Chondrocyte (in vitro differentiated cells): ENCODE data around the gene ADGRA1. TPM values are rescaled to one million over a fixed set of nuclear protein-coding genes. Genes with fewer than 3 reads are reported as not detected.

ENCODE experiments used
- DNase-seq: peaks from one replicate; pipeline ENCODE4 v3.0.0; 2021; ENCODE audit warnings: mixed read lengths, low spot score
- H3K27ac Mint-ChIP-seq: one replicate; pipeline ENCODE4 v1.8.0; 2021; ENCODE audit warnings: mild to moderate bottlenecking, moderate library complexity, mixed read lengths; ENCODE audit not compliant: unreplicated experiment
- H3K27me3 Mint-ChIP-seq: 2 replicates; pipeline ENCODE4 v1.8.0; 2021; ENCODE audit warnings: low read depth, mixed read lengths
- H3K36me3 Mint-ChIP-seq: 2 replicates; pipeline ENCODE4 v1.8.0; 2021; ENCODE audit warnings: low read depth, mixed read lengths
- H3K4me1 Mint-ChIP-seq: 2 replicates; pipeline ENCODE4 v1.8.0; 2021; ENCODE audit warnings: low read depth, mild to moderate bottlenecking, mixed read lengths
- H3K4me3 Mint-ChIP-seq: one replicate; pipeline ENCODE4 v1.8.0; 2021; ENCODE audit warnings: mild to moderate bottlenecking, moderate library complexity, mixed read lengths; ENCODE audit not compliant: unreplicated experiment
- H3K9me3 Mint-ChIP-seq: 2 replicates; pipeline ENCODE4 v1.8.0; 2021; ENCODE audit warnings: low read depth, mixed read lengths
- CTCF ChIP-seq: fragments of 200-600 bp; sonication (generic); IDR thresholded peaks from 2 replicates; pipeline ENCODE4 v1.5.0; 2021; ENCODE audit warnings: antibody characterized with exemption, mild to moderate bottlenecking, moderate library complexity
- total RNA-seq: library from RNA; stranded (reverse); gene quantifications from 3 replicates; pipeline ENCODE4 v1.2.1, GENCODE V29; 2021

Gene ADGRA1
- total RNA-seq, 1 donor from 2014 or later = not detected

- DNase-seq = no peak
- peaks cover 7% of the 10 kb centered on the region for H3K36me3 Mint-ChIP-seq
- no peaks in the 10 kb centered on the region for H3K4me1 Mint-ChIP-seq
- H3K27ac Mint-ChIP-seq = no peak overlapping the region
- no peak overlapping the region for H3K4me3 Mint-ChIP-seq
- TF ChIP-seq CTCF = no peak
- H3K9me3 Mint-ChIP-seq = peaks cover 11% of the 10 kb centered on the region
- peaks cover 4% of the 10 kb centered on the region for H3K27me3 Mint-ChIP-seq
These were observed 26.5 kb downstream of the ADGRA1 start for GRCh38 chr10:133114251-133114650.

- Mint-ChIP-seq H3K27ac (no peak overlapping the region), H3K27me3 (peaks cover 4% of the 10 kb centered on the region), H3K4me3 (no peak overlapping the region), H3K36me3 (peaks cover 4% of the 10 kb centered on the region), H3K4me1 (no peaks in the 10 kb centered on the region), H3K9me3 (peaks cover 12% of the 10 kb centered on the region)
- TF ChIP-seq CTCF = no peak
- DNase-seq = no peak
These were observed 27.2 kb downstream of the ADGRA1 start for GRCh38 chr10:133114726-133115452.

GRCh38 chr10:133115453-133115842 is 27.7 kb downstream of the ADGRA1 start:
- Mint-ChIP-seq H3K36me3 (peaks cover 4% of the 10 kb centered on the region), H3K4me1 (no peaks in the 10 kb centered on the region), H3K9me3 (peaks cover 14% of the 10 kb centered on the region), H3K27me3 (peaks cover 5% of the 10 kb centered on the region), H3K4me3 (no peak overlapping the region), H3K27ac (no peak overlapping the region)
- no peak for TF ChIP-seq CTCF
- DNase-seq = no peak

GRCh38 chr10:133115976-133116375 is 28.3 kb downstream of the ADGRA1 start:
- Mint-ChIP-seq H3K36me3 (peaks cover 4% of the 10 kb centered on the region), H3K4me3 (no peak overlapping the region), H3K27ac (no peak overlapping the region), H3K9me3 (peaks cover 16% of the 10 kb centered on the region), H3K27me3 (peaks cover 6% of the 10 kb centered on the region), H3K4me1 (no peaks in the 10 kb centered on the region)
- no peak for TF ChIP-seq CTCF
- no peak for DNase-seq

GRCh38 chr10:133116455-133116854 is 28.7 kb downstream of the ADGRA1 start:
- no peak for DNase-seq
- no peak for TF ChIP-seq CTCF
- H3K9me3 Mint-ChIP-seq = peaks cover 16% of the 10 kb centered on the region
- no peak overlapping the region for H3K27ac Mint-ChIP-seq
- no peak overlapping the region for H3K4me3 Mint-ChIP-seq
- H3K27me3 Mint-ChIP-seq = peaks cover 6% of the 10 kb centered on the region
- H3K36me3 Mint-ChIP-seq = peaks cover 4% of the 10 kb centered on the region
- no peaks in the 10 kb centered on the region for H3K4me1 Mint-ChIP-seq
